Tibial nerve (tissue), 4 donors: ENCODE measurements around the gene SLC12A2.

Experiments used
- CTCF ChIP-seq, 5 experiments: fragments of 200-600 bp in 3 of 5; fragments of 450-650 bp in 2 of 5; sonication (generic) in 3 of 5; IDR thresholded peaks; one replicate each; pipeline ENCODE4 v1.5.1; 2016 to 2019; ENCODE audit warnings: antibody characterized with exemption in 5 of 5, mild to moderate bottlenecking in 3 of 5, moderate library complexity in 2 of 5
- EP300 ChIP-seq, 2 donors: sonication (generic); formaldehyde crosslinking; IDR thresholded peaks; one replicate each; pipeline ENCODE4 v1.6.1; 2017; ENCODE audit warnings: antibody characterized with exemption in 2 of 2, mild to moderate bottlenecking in 1 of 2

GRCh38 chr5:128213833-128214232, 130.3 kb downstream of the SLC12A2 start:
- no peak for TF ChIP-seq EP300 (IDR thresholded peaks at IDR 0.05)
- TF ChIP-seq CTCF (IDR thresholded peaks at IDR 0.05), result no peak
